HG03378 (cell line): ENCODE results near the gene ACOX3.
"Not testable (repeated sequence)": the region's sequence is repeated elsewhere in the genome, so short reads cannot be mapped to it uniquely, and the experiment has no call there.

Experiments used
- ATAC-seq: cut with Tn5 transposase; IDR thresholded peaks from one replicate; pipeline ENCODE4 v1.9.1; 2021; ENCODE audit warnings: mild to moderate bottlenecking, moderate library complexity; ENCODE audit not compliant: unreplicated experiment

The ACOX3 gene

DNA sequence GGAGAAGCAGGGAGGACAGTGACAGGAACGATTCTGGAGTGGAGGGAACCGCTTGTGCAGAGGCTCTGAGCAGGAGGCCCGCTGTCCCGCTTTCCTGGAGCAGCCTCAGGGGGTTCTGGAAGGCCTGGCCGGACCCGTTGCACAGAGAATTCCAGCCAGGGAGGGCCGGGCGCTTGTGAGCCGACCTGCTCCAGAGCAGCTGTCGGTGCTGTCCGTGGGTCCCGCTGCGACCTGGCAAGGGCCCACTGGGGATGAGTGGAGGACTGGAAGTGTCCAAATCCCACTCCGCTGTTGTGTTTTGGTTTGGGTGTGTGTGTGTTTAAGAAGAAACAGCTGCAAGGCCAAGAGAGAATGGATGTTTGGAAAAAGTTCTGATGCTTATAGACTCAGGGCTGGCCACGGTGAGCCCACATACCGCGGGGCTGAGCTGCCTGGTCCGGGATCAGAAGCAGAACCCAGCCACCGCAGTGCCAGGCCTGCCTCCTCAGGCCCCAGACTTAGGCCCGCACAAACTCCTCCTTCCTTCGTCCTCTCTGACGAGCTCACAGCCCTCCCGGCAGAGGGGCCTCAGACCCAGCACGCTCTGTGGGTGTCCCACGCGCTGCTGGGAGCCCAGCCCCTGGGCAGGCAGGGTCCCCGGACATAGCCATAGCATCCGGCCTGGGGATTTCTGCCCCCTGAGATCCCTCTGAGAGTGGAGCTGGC is 97.1 kb downstream of the ACOX3 start:
- ATAC-seq = no peak

DNA sequence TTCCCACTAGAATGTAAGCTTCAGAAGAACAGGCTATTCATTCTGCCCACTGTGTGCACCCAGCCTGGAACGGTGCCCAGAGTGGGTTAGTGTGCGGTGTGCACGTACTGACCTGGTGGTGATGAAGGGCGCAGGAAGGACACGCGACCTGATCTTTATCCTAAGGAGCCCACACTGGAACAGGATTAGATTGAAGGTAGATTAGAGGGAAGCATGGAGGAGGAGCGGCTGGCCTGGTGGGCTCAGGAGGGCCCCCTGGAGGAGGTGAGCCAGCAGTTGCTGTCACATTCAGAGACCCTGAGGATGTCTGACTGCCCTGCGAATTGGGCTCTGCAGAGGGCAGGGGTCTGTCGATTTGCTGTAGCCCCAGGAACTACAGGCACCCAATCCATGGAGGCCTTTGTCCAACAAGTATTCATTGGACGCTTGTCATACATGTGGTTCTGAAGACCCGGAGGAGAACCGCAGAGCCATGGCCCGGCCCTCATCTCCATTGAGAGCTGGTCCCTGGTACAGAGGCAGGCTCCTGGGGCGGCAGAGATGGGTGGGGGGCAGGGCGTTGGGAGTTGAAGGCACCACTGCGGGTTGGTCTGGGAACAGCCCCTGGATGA is 97.8 kb downstream of the ACOX3 start:
- no peak for ATAC-seq

DNA sequence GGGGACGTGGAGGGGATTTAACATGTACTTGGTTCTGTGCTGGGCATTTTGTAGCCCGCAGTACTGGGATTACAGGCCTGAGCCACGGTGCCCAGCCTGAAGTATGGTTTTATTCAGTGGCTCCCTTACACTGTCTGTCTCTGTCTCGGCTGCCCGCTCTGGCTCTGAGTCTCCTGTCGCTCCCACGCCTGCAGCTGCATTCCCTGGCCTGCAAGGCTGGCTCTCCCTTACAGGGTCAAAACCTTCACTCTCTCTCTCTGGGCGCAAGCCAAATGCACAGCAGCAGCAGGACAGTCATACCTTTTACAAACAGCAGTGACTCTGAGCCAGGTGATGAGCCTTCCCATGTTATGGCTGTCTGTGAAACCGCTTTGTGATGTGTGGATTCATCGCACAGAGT is 98.8 kb downstream of the ACOX3 start:
- no peak for ATAC-seq

DNA sequence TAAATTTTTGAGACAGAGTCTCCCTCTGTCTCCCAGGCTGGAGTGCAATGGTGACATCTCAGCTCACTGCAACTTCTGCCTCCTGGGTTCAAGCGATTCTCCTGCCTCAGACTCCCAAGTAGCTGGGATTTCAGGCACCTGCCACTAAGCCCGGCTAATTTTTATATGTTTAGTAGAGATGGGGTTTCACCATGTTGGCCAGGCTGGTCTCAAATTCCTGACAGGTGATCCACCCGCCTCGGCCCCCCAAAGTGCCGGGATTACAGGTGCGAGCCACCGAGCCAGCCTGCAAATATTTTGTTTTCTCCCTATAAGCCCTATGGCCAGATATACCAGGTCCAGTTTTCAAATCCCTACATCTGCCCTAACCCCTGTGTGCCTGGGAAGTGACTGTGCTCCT is 99.2 kb downstream of the ACOX3 start:
- ATAC-seq = not testable (repeated sequence)

DNA sequence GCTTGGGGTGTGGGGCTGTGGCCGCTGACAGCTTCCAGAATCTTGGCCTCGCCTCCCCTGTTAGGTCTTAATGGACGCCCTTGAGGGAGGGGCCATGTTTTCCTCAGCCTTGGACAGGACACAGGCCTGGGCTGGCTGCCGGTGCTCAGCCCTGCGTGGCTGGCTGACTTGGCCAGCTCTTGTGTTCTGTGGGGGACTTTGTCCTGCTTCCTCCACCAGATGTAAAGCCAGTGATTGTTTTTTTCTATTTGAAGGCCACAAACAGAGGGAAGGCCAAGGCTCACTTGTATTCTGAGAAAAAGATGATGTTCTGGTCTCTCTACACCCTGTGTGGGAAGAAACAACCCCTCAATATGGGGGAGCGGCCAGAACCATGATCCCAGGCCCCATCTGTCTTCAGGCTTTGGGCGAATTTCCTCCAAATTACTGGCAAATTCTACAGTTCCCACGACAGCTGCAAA is 99.7 kb downstream of the ACOX3 start:
- no peak for ATAC-seq

DNA sequence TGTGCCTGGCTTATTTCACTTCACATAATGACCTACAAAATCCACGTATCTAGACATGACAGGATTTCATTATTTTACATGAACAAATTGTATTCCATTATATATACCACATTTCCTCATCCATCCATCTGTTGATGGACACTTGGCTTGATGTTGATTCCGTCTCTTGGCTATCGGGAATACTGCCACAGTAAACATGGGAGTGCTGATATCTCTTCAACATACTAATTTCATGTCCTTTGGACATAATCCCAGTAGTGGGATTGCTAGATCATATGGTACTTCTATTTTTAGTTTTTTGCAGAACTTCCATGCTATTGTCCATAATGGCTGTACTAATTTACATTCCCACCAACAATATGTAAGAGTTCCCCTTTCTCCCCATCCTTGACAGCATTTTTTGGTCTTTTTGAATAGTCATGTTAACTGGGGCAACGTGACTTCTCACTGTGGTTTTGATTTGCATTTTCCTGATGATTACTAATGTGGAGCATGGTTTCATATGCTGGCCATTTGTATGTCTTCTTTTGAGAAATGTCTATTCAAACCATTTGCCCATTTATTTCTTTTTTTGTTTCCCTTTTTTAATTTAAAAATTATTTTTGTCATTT is 102.1 kb downstream of the ACOX3 start:
- ATAC-seq = no peak

DNA sequence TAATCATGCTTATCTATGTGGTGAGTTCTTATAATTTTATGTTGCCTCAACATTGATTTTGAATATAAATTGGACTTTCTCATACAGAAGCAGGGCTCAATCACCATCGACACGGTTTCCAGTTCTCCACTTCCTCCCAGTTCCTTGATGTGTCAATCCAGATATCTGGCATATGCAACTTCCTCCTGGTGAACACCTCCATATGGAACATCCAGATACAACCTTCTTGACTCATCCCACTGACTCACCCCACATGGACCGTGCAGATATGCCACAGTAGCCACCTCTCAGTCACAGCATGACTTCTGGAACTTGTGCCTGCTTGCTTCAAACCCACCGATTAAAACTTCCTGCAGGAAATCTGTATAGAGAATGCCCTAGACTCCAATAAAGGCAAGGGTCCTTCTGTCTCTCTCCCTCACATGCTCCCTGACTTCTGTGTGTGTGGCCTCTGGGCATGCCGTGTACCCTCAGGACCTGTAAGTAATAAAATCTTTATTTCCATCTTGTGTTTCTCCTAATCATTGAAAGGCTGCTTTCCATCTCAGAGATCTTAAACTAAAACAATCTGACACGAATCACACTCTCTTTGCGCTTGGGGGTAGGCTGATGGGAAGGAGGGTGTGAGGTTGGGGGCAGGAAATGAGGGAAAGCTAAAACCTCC is 104.0 kb downstream of the ACOX3 start:
- no peak for ATAC-seq

DNA sequence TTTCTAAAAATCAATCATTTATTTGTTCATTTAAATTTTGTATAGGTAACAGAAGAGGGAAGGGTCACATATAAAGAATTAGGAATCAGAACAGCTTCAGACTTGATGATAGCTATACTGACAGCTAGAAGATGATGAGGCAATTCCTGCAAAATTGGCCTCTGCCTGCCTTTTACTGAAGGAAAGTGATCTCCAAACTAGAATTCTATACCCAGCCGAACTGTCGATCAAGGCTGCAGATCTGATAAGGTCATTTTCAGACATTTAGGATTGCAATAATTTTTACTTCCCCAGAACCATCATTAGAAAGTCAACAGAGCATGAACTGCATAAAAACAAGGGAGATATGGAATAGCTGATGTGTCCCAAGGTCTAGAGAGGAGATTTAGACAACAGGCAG is 104.7 kb downstream of the ACOX3 start:
- no peak for ATAC-seq

DNA sequence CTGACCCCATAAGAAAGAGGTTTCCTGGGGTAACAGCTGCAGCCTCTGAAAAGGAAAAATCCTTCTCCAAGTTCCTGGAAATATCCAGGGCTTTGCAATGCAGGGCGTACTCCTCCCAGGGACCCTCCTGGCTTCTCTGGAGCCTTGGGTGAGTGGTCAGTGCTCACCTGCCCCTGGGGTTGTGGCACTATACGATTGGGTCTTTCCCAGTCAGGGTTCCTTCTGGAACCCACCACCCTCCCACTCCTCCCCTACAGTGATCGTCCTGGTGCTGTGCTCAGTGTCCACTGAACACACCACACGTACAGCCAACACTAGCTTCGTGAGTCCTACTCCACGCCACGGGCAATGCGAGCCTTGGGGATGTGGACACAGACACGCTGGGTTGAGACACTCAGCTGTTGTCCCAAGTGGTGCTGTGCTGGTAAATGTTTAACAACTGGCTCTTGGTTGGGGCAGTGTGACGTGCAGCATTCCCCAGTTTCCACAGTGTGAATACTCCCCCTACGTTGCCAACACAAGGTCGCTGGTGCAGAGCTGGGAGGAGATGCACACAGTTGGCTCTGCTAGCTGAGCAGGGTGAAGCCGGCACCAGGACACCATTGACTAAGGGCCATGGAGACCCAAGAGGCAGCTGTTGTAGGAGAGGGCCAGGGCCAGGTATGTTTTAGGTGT is 105.6 kb downstream of the ACOX3 start:
- ATAC-seq = no peak

DNA sequence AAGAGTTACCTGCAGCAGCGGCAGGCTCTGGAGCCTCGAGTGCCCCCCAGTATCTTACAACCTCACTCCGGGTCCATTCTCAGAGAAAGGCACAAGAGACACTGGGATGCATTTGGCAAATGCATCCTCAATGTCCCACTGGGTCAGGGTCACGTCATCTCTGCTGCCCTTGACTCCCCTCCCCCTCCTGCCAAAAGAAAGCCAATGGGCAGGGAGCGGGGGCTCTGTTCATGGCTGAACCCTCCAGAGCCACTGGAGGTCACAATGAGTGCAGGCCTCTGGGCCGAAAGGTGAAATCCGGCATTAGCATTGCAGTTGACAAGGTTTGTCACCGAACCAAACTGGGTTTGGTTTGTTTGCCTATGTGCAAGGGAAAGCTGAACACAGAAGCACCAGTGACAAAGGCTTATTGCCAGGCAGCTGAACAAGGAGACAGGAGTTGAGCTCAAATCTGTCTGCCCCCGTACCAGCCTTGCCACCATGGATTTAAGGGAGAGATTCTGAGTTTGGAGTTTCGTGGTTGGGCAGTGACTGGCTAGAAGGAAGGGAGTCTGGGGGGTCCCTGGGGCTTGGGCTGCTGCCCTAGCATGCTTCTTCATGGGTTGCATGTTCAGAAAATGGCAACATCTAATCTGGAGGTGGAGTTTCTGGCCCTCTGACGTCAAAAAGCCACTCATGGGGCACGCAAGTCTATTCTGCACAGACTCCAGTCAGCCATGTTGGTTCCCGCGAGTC is 106.6 kb downstream of the ACOX3 start:
- no peak for ATAC-seq

DNA sequence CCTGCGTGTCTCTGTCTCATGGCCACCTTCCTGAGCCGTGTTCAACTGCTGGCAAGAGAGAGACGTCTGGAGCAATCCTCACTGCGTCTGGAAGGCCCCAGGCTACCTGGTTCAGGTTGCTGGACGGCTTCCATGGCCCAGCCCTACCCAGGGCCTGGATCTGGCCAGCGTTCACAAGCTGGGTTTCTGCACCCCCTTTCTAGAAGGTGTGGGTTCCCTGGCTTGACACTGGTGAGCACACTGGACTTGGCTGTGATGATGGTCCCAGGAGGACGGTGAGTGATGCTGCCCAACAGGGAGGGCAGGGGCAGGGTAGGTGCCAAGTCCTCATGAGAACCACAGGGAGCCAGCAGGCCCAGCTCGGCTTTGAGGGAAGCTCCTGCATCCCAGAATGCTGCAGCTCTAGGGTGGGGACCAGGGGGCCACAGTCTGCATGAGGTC is 107.6 kb downstream of the ACOX3 start:
- ATAC-seq = no peak

DNA sequence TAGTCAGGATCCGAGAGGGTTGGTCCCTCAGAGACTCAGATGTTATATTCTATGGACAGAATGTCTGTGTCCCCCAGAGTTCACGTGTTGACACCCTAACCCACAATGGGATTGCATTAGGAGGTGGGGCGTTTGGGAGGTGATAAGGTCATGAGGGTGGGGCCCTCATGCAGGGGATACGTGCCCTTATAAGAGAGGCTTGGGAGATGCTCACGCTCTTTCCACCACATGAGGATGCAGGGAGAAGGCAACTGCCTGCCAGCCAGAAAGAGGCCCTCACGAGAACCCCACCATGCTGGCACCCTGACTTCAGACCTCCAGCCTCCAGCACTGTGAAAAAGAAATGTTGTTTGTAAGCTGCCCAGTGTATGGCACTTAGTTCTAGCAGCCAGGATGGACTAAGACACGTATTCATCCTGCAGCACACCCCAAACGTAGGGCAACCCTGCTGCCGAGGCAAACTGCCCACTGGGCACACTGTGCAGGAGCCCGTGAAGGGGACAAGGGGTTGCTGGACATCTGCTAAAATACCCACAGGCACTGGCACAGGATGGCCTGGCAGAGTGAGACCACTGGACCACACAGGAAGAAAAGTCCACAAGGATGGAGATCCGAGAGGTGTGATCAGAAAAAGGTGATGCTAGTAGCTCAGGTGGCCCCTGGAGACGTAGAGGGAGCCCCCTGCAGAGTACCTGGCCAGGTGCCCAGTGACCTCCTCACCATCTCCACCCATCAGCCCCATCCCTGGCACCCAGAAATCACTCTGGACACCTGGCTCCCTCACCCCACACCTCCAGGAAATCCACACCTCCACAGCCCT is 108.3 kb downstream of the ACOX3 start:
- ATAC-seq = no peak

DNA sequence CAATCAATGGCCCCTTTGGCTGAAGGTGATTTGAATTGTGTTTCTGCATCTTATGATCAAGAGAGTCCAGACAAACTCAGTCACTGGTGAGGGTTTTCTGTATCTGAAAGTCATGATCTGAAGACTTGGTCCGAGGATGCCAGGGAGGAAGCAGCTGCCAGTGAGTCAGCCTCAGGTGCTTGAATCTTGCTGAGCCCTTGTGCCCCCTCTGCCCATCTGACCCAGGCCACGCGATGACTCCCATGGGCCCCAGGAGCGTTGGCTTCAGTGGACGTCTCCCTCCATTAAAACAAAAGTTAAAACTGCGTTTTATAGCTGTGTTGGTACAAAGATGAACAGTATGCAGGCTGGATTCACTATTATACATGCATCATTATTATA is 109.0 kb downstream of the ACOX3 start:
- ATAC-seq = no peak

DNA sequence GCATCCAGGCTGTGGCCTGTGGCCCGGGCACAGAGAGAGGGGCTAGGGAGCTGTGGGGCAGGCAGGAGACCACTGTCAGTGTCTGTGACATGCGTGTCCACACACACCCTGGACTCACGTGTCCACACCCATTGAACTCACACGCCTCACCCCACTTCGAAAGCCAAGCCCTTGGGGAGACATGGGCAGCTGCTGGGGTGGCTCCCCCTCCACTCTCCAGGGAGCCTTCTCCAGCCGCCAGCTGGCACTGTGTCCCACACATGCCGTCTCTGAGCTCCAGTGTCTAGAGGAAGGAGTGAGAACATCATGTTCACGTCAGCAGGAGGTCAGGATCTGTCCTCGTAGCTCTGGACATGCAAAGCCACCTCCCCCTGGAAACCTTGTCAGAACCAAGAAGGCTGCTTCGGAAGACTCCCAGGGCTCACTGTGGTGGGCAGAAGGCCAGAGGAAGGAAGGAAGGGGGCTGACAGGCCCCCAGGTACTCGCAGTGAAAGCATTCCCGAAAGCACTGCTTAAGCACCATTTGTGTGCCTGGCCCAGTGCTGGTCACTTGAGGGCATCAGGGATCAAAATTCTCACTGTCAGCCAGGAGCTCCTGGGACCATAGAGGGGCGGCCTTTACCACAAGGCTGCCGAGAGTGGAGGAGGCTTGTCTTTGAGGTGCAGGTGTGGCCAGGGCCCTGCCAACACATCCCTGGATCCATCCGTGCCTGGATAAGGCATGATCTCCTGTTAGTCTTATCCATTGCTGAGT is 109.5 kb downstream of the ACOX3 start:
- no peak for ATAC-seq

DNA sequence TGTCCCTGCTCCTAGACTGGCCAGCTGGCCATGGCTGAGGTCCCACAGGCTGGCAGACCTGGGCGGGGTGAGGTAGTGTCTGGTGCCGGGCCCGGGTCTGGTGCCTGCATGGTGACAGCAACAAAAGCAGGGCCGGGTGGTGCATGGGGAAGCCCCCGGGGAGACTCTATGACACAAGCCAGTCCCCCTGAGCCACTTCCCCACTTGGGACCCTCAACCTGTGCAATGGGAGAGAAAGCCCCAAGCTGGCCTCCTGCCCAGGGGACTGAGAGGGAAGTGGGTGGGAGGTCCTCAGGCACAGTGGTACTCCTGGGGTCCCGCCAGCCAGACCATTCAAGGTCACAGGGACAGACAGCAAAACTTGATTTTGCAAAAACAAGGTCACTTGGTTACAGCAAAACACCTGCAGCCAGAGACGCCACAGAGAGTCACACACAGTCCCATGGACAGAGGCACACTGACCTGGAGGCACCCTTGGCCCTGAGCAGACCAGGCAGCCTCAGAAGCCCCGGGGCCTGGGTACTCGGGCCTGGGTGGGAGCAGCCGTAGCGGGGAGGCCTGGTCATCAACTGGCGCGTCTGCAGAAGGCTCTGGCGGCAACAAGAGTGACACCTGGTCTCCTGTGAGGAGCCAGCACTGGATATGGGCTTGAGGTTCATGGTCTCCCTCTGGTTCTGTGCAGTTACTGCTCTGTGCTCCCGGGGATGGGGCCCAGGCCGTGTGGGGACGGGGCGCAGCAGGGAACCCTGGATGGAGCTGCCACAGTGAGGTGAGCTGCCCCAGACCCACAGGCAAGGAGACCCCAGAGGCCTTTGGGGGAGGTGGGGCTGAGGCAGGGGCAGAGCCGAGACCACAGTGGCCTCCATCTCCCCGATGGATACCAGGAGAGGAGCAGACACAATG is 110.4 kb downstream of the ACOX3 start:
- no peak for ATAC-seq

DNA sequence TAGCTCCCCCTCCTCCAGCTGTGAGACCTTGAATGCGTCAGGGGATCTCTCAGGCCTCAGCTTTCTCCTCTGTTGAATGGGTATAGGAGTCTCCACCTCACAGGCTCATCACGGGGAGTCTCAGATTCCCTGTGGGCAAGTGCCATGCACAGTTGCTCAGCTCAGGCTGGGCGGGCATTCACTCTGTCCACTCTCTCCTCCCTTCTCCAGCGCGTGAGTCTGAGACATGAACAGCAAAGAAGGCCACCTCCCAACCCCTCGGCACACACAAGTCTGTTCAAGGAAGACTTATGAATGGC is 111.0 kb downstream of the ACOX3 start:
- ATAC-seq = no peak

DNA sequence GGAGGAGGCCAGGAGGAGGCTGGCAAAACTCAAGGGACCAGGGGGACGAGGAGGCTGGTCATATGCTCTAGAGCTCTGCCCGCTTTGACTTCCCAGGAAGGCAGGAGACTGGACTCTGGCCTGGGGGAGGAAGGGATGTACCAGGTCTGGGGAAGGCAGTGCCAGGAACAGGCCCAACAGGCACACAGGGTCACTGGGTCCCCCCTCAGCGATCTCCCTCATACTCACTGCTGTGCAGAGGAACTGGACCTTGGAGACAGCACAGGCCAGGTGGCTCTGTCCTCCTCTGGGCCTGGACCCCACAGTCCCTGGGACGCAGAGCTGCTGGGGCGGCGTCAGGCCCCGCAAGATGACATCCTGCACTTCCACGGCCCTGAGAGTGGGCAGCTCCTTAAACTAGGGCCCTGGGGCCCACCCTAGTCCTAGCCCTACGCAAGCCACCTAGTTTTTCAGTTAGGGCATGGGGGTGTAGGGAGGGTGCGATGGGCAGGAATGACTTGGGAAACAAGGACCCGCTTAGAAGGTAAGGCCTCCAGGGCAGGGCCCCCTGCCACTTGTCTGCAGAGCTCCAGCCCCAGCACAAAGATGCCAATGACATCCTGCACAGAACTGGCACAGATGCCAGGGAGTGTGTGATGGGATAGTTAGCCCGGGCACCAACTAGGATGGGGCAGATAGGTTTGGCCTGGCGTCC is 111.5 kb downstream of the ACOX3 start:
- no peak for ATAC-seq

DNA sequence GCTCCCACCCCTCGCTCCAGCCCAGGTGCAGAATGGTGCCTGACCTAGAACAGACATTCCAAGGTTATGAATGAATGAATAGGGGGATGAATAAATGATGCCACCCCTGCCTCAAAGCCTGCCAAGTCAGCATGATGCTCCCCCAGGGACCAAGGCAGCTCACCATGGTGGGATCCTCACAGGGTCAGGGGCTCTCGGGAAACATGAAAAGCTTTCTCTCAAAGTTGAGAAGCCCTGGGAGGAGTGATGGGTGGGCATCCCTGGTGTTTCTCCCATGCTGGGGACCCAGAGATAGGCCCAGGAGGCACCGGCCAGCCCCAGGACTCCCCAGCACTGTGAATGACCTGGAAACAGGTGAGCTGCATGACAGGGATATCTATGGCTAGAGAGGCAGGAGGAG is 112.1 kb downstream of the ACOX3 start:
- ATAC-seq = no peak
